ENCODE measurements around the gene CCDC13. TPM values are rescaled to one million over a fixed set of nuclear protein-coding genes. Genes with fewer than 3 reads are reported as not detected.

CCDC13 gene
- total and polyA plus RNA-seq, 10 of the 15 experiments (the other 5 are each of a cell fraction or from before 2014, with no cell fraction given): 0.13 to 0.81 (median 0.30) TPM; not detected in 4

DNA sequence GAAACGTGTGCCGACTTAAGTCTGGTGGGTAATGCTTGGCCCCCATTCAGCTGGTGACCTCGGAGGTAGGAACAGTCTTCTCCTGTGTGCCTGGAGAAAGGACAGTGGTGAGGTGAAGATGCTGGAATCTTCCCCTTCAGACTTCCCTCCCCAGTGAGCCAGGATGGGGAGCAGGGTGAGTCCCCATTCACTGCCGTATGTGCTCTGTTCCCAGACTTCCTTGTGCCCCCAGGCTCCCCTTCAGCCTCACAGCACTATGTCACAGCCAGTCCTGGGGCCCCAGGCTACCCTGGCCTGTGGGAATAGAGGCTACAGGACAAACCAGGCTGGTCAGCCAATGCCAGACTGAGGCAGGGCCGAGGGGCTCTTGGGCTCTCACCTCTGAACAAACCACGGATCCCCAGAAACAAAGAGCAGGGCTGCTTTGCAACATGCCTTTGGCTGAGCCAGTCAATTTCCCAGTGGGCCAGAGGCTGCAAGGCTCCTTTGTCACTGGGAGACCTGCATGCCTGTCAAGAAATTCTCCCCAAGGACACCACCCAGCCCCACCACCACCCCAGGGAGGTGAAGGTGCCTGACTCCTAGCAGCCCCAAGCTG is 38.7 kb downstream of the CCDC13 start (continued):
- TF ChIP-seq, protein P1, sequence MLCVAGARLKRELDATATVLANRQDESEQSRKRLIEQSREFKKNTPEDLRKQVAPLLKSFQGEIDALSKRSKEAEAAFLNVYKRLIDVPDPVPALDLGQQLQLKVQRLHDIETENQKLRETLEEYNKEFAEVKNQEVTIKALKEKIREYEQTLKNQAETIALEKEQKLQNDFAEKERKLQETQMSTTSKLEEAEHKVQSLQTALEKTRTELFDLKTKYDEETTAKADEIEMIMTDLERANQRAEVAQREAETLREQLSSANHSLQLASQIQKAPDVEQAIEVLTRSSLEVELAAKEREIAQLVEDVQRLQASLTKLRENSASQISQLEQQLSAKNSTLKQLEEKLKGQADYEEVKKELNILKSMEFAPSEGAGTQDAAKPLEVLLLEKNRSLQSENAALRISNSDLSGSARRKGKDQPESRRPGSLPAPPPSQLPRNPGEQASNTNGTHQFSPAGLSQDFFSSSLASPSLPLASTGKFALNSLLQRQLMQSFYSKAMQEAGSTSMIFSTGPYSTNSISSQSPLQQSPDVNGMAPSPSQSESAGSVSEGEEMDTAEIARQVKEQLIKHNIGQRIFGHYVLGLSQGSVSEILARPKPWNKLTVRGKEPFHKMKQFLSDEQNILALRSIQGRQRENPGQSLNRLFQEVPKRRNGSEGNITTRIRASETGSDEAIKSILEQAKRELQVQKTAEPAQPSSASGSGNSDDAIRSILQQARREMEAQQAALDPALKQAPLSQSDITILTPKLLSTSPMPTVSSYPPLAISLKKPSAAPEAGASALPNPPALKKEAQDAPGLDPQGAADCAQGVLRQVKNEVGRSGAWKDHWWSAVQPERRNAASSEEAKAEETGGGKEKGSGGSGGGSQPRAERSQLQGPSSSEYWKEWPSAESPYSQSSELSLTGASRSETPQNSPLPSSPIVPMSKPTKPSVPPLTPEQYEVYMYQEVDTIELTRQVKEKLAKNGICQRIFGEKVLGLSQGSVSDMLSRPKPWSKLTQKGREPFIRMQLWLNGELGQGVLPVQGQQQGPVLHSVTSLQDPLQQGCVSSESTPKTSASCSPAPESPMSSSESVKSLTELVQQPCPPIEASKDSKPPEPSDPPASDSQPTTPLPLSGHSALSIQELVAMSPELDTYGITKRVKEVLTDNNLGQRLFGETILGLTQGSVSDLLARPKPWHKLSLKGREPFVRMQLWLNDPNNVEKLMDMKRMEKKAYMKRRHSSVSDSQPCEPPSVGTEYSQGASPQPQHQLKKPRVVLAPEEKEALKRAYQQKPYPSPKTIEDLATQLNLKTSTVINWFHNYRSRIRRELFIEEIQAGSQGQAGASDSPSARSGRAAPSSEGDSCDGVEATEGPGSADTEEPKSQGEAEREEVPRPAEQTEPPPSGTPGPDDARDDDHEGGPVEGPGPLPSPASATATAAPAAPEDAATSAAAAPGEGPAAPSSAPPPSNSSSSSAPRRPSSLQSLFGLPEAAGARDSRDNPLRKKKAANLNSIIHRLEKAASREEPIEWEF (IDR thresholded peaks at IDR 0.05; ENCODE audit: insufficient replicate concordance, low read depth, low read length): no peak

DNA sequence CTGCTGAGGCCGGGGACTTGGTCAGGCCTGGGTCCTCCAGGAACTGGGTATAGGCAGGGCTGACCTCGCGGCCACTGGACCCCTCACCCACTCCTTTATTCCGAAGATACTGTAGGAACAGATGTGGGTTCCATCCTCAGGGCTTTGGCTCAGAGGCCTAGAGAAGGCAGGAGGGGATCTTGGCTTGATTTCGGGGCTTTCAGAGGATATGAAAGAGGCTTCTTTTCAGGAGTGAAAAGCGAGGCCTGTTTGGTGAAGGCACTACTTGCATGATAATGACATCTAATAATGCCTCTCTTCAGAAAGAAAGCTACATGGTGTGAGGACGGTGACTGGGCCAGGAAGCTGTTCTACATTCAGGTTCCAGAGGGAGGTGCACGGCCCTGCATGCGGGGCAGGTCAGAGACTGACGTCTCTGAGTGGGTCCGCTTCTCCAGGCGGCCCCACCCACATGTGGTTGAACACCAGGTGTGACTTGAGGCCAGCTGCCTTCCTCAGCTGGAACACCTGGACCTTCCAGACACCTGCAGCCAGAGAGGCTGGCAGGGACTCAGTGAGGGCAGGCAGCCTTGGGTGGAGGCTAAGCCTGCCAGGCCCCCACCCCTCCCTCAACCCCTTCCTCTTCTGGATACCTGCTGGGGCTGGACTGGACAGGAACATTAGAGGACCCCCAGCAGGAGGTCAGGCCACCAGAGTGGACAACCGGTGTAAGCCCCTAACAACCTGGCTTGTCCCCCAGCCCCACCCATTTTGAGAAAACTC is 39.4 kb downstream of the CCDC13 start:
- H3K4me1 ChIP-seq (ENCODE audit: control insufficient read depth, insufficient read depth, low read length): no peaks in the 10 kb centered on the region
- ATAC-seq (no peak), DNase-seq (ENCODE audit: low read depth, low spot score) (no peak), FAIRE-seq (no peak)
- no peak overlapping the region for H2AFZ ChIP-seq (ENCODE audit: control insufficient read depth, low read depth, low read length)
- no peaks in the 10 kb centered on the region for H3K36me3 ChIP-seq (ENCODE audit: control insufficient read depth in 2 of 2, insufficient read depth in 2 of 2, low read length in 1 of 2)
- no peaks in the 10 kb centered on the region for H4K20me1 ChIP-seq (ENCODE audit: control insufficient read depth, insufficient read depth)
- ChIA-PET SMC1A (ENCODE audit: uncharacterized antibody, unreplicated experiment) (no interaction called here), CTCF (no interaction called here), POLR2A (no interaction called here), RAD21 (ENCODE audit: unreplicated experiment) (interaction anchor here (0.6 kb wide), 1 partner anchor 130 kb away, joined by 3 read pairs; no protein-coding TSS in a partner anchor)
- intact Hi-C loops (cut with micrococcal nuclease; ENCODE audit: unreplicated experiment): no loop called here
- H3K4me2 ChIP-seq (ENCODE audit: control insufficient read depth, insufficient read depth): no peak overlapping the region
- H3K4me3 ChIP-seq: no peak overlapping the region
- 45% methylated on average over 13 of the region's 13 CpGs for WGBS (ENCODE audit: insufficient coverage, insufficient replicate concordance, low lambda C conversion rate, missing lambda C conversion rate)
- in situ Hi-C loops (cut with MboI): no loop called here
- no peak for TF ChIP-seq HDGF (IDR thresholded peaks at IDR 0.05)
- peak; percentile 39; the same call in 1 of the 2 replicates for TF ChIP-seq TCF12 (IDR thresholded peaks at IDR 0.05; ENCODE audit: low read depth, low read length)
- no peak overlapping the region for H3K9ac ChIP-seq (ENCODE audit: control insufficient read depth, insufficient read depth, low read length)
- H3K27me3 ChIP-seq (replicated peaks in 1 of 2; ENCODE audit: control insufficient read depth in 2 of 2, insufficient read depth in 2 of 2, low read length in 1 of 2): no peaks in the 10 kb centered on the region; a peak in 1 of 4 replicates
- no peaks in the 10 kb centered on the region for H3K79me2 ChIP-seq (ENCODE audit: control insufficient read depth, insufficient read depth, low read length)
- H3K9me3 ChIP-seq (replicated peaks; ENCODE audit: control insufficient read depth, insufficient read depth, low read length): no peaks in the 10 kb centered on the region
- no TSS peak for BruUV-seq (replicated peaks)
- no peak overlapping the region for H3K27ac ChIP-seq (ENCODE audit: control insufficient read depth, insufficient read depth)

Data from GM12878 (cell line).